ENCODE measurements around the gene GMPPA. TPM values are rescaled to one million over a fixed set of nuclear protein-coding genes. Genes with fewer than 3 reads are reported as not detected.

The GMPPA gene
- total RNA-seq, 1 donor from 2014 or later, result 30.2 TPM

GRCh38 chr2:219478916-219479315 is 19.8 kb upstream of the GMPPA start:
- H3K9me3 Mint-ChIP-seq (ENCODE audit: unreplicated experiment), result no peaks in the 10 kb centered on the region
- DNase-seq (ENCODE audit: low spot score), result no peak
- H3K4me3 Mint-ChIP-seq (ENCODE audit: unreplicated experiment), result no peak overlapping the region
- no peaks in the 10 kb centered on the region for H3K36me3 Mint-ChIP-seq (ENCODE audit: low read depth, unreplicated experiment)
- TF ChIP-seq CTCF (IDR thresholded peaks at IDR 0.05; ENCODE audit: unreplicated experiment), result no peak
- H3K27me3 Mint-ChIP-seq (ENCODE audit: unreplicated experiment), result peaks cover 18% of the 10 kb centered on the region
- no peak overlapping the region for H3K27ac Mint-ChIP-seq (ENCODE audit: unreplicated experiment)
- no peaks in the 10 kb centered on the region for H3K4me1 Mint-ChIP-seq (ENCODE audit: unreplicated experiment)

GRCh38 chr2:219480004-219480403 is 18.7 kb upstream of the GMPPA start:
- TF ChIP-seq CTCF (IDR thresholded peaks at IDR 0.05; ENCODE audit: unreplicated experiment), result no peak
- no peak for DNase-seq (ENCODE audit: low spot score)
- H3K4me3 Mint-ChIP-seq (ENCODE audit: unreplicated experiment), result no peak overlapping the region
- H3K36me3 Mint-ChIP-seq (ENCODE audit: low read depth, unreplicated experiment), result no peaks in the 10 kb centered on the region
- H3K4me1 Mint-ChIP-seq (ENCODE audit: unreplicated experiment), result no peaks in the 10 kb centered on the region
- H3K9me3 Mint-ChIP-seq (ENCODE audit: unreplicated experiment), result no peaks in the 10 kb centered on the region
- H3K27me3 Mint-ChIP-seq (ENCODE audit: unreplicated experiment), result peaks cover 20% of the 10 kb centered on the region
- H3K27ac Mint-ChIP-seq (ENCODE audit: unreplicated experiment), result no peak overlapping the region

- Mint-ChIP-seq H3K4me1 (ENCODE audit: unreplicated experiment) (peaks cover 16% of the 10 kb centered on the region), H3K36me3 (ENCODE audit: low read depth, unreplicated experiment) (peaks cover 4% of the 10 kb centered on the region), H3K4me3 (ENCODE audit: unreplicated experiment) (no peak overlapping the region), H3K27me3 (ENCODE audit: unreplicated experiment) (peaks cover 23% of the 10 kb centered on the region), H3K9me3 (ENCODE audit: unreplicated experiment) (no peaks in the 10 kb centered on the region), H3K27ac (ENCODE audit: unreplicated experiment) (no peak overlapping the region)
- TF ChIP-seq CTCF (IDR thresholded peaks at IDR 0.05; ENCODE audit: unreplicated experiment), result no peak
- no peak for DNase-seq (ENCODE audit: low spot score)
Measured at GRCh38 chr2:219482674-219483405, 15.9 kb upstream of the GMPPA start.

- TF ChIP-seq CTCF (IDR thresholded peaks at IDR 0.05; ENCODE audit: unreplicated experiment), result no peak
- DNase-seq (ENCODE audit: low spot score), result no peak
- peaks cover 16% of the 10 kb centered on the region for H3K4me1 Mint-ChIP-seq (ENCODE audit: unreplicated experiment)
- peaks cover 23% of the 10 kb centered on the region for H3K27me3 Mint-ChIP-seq (ENCODE audit: unreplicated experiment)
- no peak overlapping the region for H3K27ac Mint-ChIP-seq (ENCODE audit: unreplicated experiment)
- no peak overlapping the region for H3K4me3 Mint-ChIP-seq (ENCODE audit: unreplicated experiment)
- no peaks in the 10 kb centered on the region for H3K9me3 Mint-ChIP-seq (ENCODE audit: unreplicated experiment)
- peaks cover 6% of the 10 kb centered on the region for H3K36me3 Mint-ChIP-seq (ENCODE audit: low read depth, unreplicated experiment)
Measured at GRCh38 chr2:219483451-219484342, 15.0 kb upstream of the GMPPA start.
